Measurements from ENCODE around the gene TBC1D24. TPM values are rescaled to one million over a fixed set of nuclear protein-coding genes. Genes with fewer than 3 reads are reported as not detected.

The TBC1D24 gene
- 20.9 and 24.6 TPM in 2 replicates for total RNA-seq

DNA sequence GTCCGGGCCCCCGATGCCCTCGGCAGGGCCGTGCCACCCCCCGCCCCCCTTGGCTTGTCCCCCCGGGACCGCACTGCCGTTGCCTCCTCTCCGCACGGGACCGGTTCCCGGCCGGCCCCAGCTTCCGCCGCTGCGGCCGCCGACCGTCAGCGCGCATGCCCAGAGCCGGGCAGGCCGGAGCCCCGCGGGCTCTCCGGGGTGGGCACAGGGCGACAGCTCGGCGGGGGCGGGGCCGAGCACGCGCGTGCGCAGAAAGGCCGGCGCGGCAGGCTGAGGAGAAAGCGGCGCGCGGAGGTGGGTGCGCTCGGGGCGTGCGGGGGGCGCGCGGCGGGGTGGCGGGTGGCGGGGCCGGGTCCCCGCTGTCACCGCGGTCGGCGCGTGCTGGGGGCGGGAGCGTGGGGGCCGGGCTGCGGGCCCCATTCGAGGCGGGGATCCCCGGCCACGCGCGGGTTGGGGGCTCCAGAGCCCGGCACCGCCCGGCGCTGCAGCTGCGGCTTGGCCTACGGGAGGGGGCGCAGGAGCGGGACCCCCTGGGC is at the start of gene TBC1D24:
Gene TBC1D24, plus strand, starts transcription at position 251 of the 536 bp plus-strand sequence. CDS start 21,022 bp downstream, outside the sequence.

DNA sequence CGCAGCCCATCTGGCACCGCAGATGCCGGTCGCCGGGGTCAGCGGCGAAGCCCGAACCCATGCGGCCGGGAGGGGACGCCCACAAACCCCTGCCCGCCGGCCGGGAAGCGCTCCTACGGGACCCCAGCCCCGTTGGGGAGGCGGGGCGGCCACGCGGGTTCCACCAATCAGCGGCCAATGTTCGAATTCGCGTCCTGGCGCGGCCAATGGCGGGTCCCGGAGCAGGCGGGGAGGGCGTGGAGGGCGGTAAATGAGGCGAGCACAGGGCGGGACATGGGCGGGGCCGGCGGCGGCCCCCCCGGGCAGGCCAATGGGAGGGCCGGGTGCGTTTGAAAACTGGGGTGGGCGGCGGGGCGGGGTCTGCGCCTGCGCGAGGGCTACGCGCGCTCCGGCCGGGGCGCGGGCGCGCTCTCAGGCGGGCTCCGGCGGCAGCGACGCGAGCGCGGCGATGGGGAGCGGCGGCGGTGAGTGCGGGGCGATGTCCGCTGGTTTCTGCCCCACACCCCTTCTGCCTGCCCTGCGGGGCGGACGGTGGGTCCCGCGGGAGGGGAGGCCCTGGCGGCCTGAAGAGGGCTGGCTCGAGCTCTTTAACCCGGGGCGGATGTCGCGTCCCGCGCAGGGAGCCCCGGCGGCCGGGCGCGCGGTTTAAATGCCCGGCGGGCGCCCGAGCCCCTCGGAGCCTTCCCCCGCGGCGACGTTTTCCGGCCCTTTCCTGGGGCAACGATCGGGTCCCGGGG is 45.7 kb upstream of the TBC1D24 start, which contains the start of gene CCNF:
Gene CCNF, plus strand, starts transcription at position 414 of the 737 bp plus-strand sequence. Its CDS starts 35 bp downstream, at position 449.

DNA sequence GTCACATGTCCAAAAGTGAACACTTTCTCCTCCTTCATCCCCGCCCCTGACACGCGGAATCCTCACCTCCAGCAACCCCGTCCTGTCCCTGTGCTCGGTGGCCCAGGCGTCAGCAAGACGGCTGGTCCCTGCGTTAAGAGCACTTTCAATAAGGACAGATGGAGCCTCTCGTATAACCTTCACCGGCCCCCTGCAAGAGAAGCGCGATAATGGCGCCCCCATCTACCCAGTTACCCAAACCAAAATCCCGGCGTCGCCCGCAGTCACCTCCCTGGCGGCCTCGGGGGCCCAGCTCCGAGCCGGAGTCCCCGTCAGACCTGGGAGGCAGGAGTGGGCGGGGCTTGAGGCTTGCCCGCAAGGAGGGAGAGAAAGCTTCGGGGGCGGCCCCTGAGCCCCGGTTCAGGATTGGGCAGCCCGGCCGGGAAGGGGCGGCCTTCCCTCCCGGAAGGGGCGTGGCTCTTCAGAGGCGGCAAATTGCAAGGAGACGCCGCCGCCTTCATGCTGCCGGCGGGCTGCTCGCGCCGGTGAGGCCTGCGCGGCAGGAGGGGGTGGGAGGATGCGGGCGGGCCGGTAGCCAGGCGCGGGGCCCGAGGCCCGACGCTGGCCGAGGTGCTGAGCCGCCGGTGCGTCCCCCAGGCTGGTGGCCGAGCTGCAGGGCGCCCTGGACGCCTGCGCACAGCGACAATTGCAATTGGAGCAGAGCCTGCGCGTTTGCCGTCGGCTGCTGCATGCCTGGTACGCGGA is 15.1 kb upstream of the TBC1D24 start, which contains the start of gene TEDC2:
Gene TEDC2, plus strand, starts transcription at position 463 of the 744 bp plus-strand sequence. Its CDS starts 36 bp downstream, at position 499.

DNA sequence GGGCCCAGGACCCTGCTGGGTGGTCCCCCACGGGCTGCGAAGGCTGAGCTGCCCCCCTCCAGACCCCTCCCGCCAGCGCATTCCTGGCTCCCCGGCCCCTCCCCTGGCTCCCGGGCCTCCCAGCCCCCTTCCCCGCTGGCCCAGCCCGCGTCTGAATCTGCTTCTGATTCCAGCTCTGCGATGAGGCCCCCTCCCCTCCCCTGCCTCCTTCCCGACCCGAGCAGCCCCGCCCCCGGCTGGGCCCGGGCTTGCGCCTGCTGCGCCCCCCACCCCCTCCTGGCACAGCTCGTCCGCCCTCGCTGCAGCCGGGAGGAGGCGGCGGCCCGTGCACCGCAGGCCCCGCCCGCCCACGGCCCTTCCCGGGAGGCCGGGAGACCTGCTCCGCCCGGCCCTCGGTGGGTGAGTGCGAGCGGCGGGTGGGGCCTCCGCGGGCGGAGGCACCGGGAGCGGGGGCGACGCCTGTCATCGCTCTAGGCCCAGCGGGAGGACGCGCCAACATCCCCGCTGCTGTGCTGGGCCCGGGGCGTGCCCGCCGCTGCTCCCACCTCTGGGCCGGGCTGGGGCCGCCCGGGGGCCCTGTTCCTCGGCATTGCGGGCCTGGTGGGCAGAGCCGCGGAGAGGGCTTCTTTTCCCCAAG is 3.8 kb upstream of the TBC1D24 start, which contains the start of gene NTN3:
Gene NTN3, plus strand, starts transcription at position 282 of the 637 bp plus-strand sequence. CDS start 405 bp downstream, outside the sequence.

DNA sequence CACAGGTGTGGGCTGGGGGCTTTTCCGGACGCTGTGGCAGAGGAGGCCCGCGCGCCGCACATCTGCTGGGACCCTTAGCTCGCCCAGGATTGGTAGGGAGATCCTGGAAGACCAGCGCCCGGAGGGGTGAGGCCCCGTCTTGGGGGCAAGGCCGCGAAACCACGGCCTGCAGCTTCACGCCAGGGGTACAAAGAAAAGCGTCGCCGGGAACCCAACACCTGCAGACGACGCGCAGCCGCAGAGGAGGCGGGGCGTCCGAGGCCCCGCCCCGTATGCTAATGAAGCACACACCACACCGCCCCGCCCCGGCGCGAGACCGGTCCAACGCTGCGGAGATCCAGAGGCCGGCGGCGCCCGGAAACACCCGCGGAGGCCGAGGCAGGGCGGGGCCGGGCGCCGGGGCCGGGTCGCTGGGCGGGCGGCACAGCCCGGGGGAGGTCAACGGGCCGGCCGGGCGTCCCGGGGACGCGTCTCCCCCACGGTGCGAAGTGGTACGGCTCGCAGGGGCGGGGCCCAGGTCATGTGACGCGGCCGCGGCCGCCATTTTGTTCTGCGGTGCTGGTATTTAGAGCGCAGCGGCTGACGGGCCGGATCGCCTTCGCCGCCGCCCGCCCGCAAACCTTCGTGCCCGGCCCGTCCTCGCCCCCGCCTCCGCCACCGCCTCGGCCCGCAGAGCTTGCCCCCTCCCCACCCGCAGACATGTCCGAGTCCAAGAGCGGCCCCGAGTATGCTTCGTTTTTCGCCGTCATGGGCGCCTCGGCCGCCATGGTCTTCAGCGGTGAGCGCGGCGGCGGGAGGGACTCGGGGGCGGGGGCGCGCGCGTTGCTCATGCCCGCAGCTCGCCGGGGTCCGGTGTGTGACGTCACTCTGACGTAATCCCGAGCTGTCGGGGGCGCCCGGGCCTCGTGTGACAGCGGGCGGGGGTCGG is 38.7 kb downstream of the TBC1D24 start, which contains the start of gene ATP6V0C:
Gene ATP6V0C, plus strand, starts transcription at position 548 of the 928 bp plus-strand sequence. Its CDS starts 152 bp downstream, at position 700.

DNA sequence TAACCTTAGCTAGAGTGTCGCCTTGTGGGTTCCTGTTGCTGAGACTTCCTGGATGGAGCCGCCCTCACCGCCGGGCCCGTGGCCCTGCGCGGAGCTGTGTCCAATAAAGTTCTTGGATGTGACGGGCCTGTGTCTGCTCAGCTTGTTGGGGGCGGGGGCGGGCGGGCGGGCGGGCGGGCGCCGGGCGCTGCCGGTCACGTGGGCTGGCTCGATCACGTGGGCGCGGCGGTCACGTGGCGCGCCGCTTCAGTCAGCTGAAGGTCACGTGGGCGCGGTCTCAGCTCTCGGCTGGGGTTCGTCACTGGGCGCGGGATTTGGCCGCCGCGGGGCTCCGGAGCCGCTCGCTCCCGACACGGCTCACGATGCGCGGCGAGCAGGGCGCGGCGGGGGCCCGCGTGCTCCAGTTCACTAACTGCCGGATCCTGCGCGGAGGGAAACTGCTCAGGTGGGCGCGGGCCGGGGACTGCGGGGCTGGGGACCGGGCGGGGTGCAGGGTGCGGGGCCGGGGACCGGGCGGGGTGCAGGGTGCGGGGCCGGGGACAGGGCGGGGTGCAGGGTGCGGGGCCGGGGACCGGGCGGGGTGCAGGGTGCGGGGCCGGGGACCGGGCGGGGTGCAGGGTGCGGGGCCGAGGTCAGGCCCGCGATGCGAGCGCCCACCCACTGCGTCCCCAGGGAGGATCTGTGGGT is 45.3 kb downstream of the TBC1D24 start, which contains the start of gene AMDHD2:
Gene AMDHD2, plus strand, starts transcription at position 275 of the 687 bp plus-strand sequence. Its CDS starts 88 bp downstream, at position 363.

DNA sequence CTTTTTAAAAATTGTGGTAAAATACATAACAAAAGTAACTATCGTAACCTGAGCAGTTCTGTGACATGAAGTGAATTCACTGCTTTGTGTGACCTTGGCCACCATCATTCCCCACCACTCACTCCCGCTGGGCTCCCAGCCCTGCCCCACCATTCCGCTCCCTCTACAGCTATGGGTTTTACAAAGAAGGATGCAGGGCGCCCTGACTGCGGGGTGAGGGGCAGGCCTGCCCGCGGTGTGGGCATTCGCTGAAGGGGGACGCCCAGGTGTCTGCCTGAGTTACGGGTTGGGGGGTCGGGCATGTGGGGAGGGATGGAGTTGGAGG is 56.4 kb downstream of the TBC1D24 start, which contains the start of gene CEMP1:
Gene CEMP1, minus strand, starts transcription at position 38 of the 325 bp plus-strand sequence. CDS start 335 bp downstream, outside the sequence.

DNA sequence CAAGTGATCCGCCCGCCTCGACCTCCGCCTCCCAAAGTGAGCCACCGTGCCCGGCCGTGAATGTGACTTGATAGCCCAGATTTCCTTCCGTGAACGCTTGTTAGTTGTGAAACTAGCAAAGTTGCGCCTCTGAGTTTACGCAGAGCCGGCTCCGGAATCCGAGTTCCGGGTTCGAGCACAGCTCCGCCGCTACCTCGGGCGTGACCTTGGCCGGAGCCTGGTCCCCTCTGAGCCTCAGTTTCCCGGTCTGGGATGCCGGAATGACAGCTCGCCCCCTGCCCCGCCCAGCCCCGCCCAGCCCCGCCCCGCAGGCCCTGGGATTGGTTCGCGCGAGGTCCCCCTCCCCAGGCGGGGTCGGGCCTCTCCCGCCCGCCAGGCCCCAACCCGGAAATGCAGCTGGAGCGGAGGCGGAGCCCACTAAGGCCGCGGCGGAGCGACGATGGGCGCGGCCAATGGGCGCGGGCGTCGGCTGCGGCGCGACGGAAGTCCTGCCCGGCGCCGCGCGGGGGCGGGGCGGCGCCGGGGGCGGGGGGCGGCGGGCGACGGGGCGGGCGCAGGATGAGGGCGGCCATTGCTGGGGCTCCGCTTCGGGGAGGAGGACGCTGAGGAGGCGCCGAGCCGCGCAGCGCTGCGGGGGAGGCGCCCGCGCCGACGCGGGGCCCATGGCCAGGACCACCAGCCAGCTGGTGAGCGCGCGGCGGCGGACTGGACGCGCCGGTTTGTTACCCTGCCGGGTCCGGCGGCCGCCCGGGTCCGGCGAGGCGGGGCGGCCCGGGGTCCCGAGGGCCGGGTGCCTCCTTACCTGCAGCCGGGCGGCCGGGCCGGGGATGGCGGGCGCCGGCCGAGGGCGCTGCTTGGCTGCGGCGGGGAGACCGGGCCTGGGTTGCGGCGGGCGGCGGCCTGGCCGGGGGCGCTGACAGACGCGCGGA is 62.8 kb downstream of the TBC1D24 start, which contains the start of gene PDPK1:
Gene PDPK1, plus strand, starts transcription at position 571 of the 929 bp plus-strand sequence. Its CDS starts 92 bp downstream, at position 663.

Other genes starting within 250 kb of the TBC1D24 start
- 0.44 and 0.87 TPM in 2 replicates for gene DNASE1L2, start 238.7 kb upstream of the TBC1D24 start, total RNA-seq
- gene ECI1, start 223.5 kb upstream of the TBC1D24 start, total RNA-seq: 51.1 and 60.7 TPM in 2 replicates
- 50.1 and 82.1 TPM in 2 replicates for gene RNPS1, start 207.0 kb upstream of the TBC1D24 start, total RNA-seq
- 0.89 and 1.5 TPM in 2 replicates for gene ABCA3, start 134.4 kb upstream of the TBC1D24 start, total RNA-seq
- 13.7 and 48.0 TPM in 2 replicates for gene CCNF, start 45.7 kb upstream of the TBC1D24 start, total RNA-seq
- 5.6 and 13.6 TPM in 2 replicates for gene TEDC2, start 15.0 kb upstream of the TBC1D24 start, total RNA-seq
- 0.89 and 2.4 TPM in 2 replicates for gene NTN3, start 3.8 kb upstream of the TBC1D24 start, total RNA-seq
- gene ATP6V0C, start 38.8 kb downstream of the TBC1D24 start, total RNA-seq: 13.2 and 13.5 TPM in 2 replicates
- 78.5 and 97.8 TPM in 2 replicates for gene AMDHD2, start 45.2 kb downstream of the TBC1D24 start, total RNA-seq
- 0.12 TPM in 1 of 2 replicates, not detected in the other for gene CEMP1, start 56.3 kb downstream of the TBC1D24 start, total RNA-seq
- 23.1 and 27.8 TPM in 2 replicates for gene PDPK1, start 62.9 kb downstream of the TBC1D24 start, total RNA-seq
- gene KCTD5, start 207.4 kb downstream of the TBC1D24 start, total RNA-seq: 24.7 and 26.1 TPM in 2 replicates
- 0.66 and 0.75 TPM in 2 replicates for gene PRSS27, start 245.1 kb downstream of the TBC1D24 start, total RNA-seq